Measurements from ENCODE around the gene JPT2.

Gene JPT2

GRCh38 chr16:1640261-1640941, 37.7 kb upstream of the JPT2 start:
- no peaks in the 10 kb centered on the region for H4K20me1 ChIP-seq (ENCODE audit: control insufficient read depth, insufficient read depth, low read depth, low read length)
- peaks cover 30% of the 10 kb centered on the region for H3K79me2 ChIP-seq (ENCODE audit: control insufficient read depth, low read length)
- H3K4me3 ChIP-seq (ENCODE audit: low read length), result no peak overlapping the region
- no peaks in the 10 kb centered on the region for H3K27me3 ChIP-seq (ENCODE audit: control insufficient read depth, low read length)
- TF ChIP-seq EZH2phosphoT487 (IDR thresholded peaks at IDR 0.05; ENCODE audit: borderline replicate concordance, low read length) (no peak), CTCF (IDR thresholded peaks at IDR 0.05; ENCODE audit: low read depth, low read length, poor library complexity, severe bottlenecking) (no peak)
- peaks cover 83% of the 10 kb centered on the region for H3K36me3 ChIP-seq (ENCODE audit: control insufficient read depth, low read length)
- H3K27ac ChIP-seq (ENCODE audit: low read depth, low read length), result no peak overlapping the region
- no peak overlapping the region for H3K4me2 ChIP-seq (ENCODE audit: low read length)
- peaks cover 3% of the 10 kb centered on the region; the same call in 1 of the 2 replicates for H3F3A ChIP-seq (ENCODE audit: control insufficient read depth, insufficient read depth)
- no peaks in the 10 kb centered on the region for H3K9me2 ChIP-seq (replicated peaks; ENCODE audit: control insufficient read depth, low read length)
- H3K9me3 ChIP-seq (ENCODE audit: control insufficient read depth, insufficient read depth, low read length), result no peaks in the 10 kb centered on the region
- peaks cover 25% of the 10 kb centered on the region for H3K4me1 ChIP-seq (ENCODE audit: control insufficient read depth, low read length)

- peaks cover 33% of the 10 kb centered on the region for H3K4me1 ChIP-seq (ENCODE audit: control insufficient read depth, low read length)
- H3K27ac ChIP-seq (ENCODE audit: low read depth, low read length), result no peak overlapping the region
- H3K9me2 ChIP-seq (replicated peaks; ENCODE audit: control insufficient read depth, low read length), result no peaks in the 10 kb centered on the region
- H3K9me3 ChIP-seq (ENCODE audit: control insufficient read depth, insufficient read depth, low read length), result no peaks in the 10 kb centered on the region
- no peak overlapping the region for H3K4me2 ChIP-seq (ENCODE audit: low read length)
- no peak overlapping the region for H3K4me3 ChIP-seq (ENCODE audit: low read length)
- peaks cover 32% of the 10 kb centered on the region for H3K79me2 ChIP-seq (ENCODE audit: control insufficient read depth, low read length)
- H3F3A ChIP-seq (ENCODE audit: control insufficient read depth, insufficient read depth), result peaks cover 3% of the 10 kb centered on the region; the same call in 1 of the 2 replicates
- peaks cover 87% of the 10 kb centered on the region for H3K36me3 ChIP-seq (ENCODE audit: control insufficient read depth, low read length)
- no peaks in the 10 kb centered on the region for H4K20me1 ChIP-seq (ENCODE audit: control insufficient read depth, insufficient read depth, low read depth, low read length)
- TF ChIP-seq CTCF (IDR thresholded peaks at IDR 0.05; ENCODE audit: low read depth, low read length, poor library complexity, severe bottlenecking) (no peak), EZH2phosphoT487 (IDR thresholded peaks at IDR 0.05; ENCODE audit: borderline replicate concordance, low read length) (no peak)
- H3K27me3 ChIP-seq (ENCODE audit: control insufficient read depth, low read length), result no peaks in the 10 kb centered on the region
These were observed 36.8 kb upstream of the JPT2 start for GRCh38 chr16:1641261-1641660.

GRCh38 chr16:1642148-1642547, 35.9 kb upstream of the JPT2 start:
- no peak overlapping the region for H3K4me2 ChIP-seq (ENCODE audit: low read length)
- H3K36me3 ChIP-seq (ENCODE audit: control insufficient read depth, low read length), result peaks cover 91% of the 10 kb centered on the region
- H3K79me2 ChIP-seq (ENCODE audit: control insufficient read depth, low read length), result peaks cover 35% of the 10 kb centered on the region
- TF ChIP-seq EZH2phosphoT487 (IDR thresholded peaks at IDR 0.05; ENCODE audit: borderline replicate concordance, low read length) (no peak), CTCF (IDR thresholded peaks at IDR 0.05; ENCODE audit: low read depth, low read length, poor library complexity, severe bottlenecking) (no peak)
- no peaks in the 10 kb centered on the region for H3K27me3 ChIP-seq (ENCODE audit: control insufficient read depth, low read length)
- no peak overlapping the region for H3K4me3 ChIP-seq (ENCODE audit: low read length)
- H4K20me1 ChIP-seq (ENCODE audit: control insufficient read depth, insufficient read depth, low read depth, low read length), result no peaks in the 10 kb centered on the region
- peaks cover 11% of the 10 kb centered on the region for H3F3A ChIP-seq (ENCODE audit: control insufficient read depth, insufficient read depth)
- no peaks in the 10 kb centered on the region for H3K9me3 ChIP-seq (ENCODE audit: control insufficient read depth, insufficient read depth, low read length)
- H3K27ac ChIP-seq (ENCODE audit: low read depth, low read length), result no peak overlapping the region
- no peaks in the 10 kb centered on the region for H3K9me2 ChIP-seq (replicated peaks; ENCODE audit: control insufficient read depth, low read length)
- peaks cover 42% of the 10 kb centered on the region for H3K4me1 ChIP-seq (ENCODE audit: control insufficient read depth, low read length)
